GM18511 (cell line): ENCODE measurements around the gene MUC22.

Source experiments
- ATAC-seq: cut with Tn5 transposase; IDR thresholded peaks from one replicate; pipeline ENCODE4 v1.9.1; 2021; ENCODE audit warnings: mild to moderate bottlenecking, moderate library complexity; ENCODE audit not compliant: unreplicated experiment

MUC22 gene

GRCh38 chr6:31075528-31075927 lies 65.3 kb downstream of the MUC22 start:
- no peak for ATAC-seq

DNA sequence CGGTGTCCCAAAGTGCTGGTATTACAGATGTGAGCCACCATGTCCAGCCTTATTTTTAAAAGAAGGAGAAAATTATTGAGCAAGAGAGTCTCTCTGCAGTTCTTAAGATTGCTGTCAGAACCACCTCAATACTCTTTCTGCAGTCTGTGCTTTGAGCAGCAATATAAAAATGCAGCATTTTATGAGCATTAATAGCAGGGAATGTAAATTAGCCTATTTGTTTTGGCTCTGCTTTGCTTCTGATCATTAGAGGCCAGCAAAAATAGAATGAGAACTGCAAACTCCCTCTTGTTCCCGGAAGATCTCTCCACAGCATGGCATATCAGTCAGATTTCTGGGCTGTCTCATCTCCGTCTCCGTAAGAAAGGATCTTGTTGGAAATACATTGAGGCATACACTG lies 66.3 kb downstream of the MUC22 start:
- ATAC-seq, result no peak

- ATAC-seq, result no peak
These were observed 69.5 kb downstream of the MUC22 start for GRCh38 chr6:31079656-31080261.

DNA sequence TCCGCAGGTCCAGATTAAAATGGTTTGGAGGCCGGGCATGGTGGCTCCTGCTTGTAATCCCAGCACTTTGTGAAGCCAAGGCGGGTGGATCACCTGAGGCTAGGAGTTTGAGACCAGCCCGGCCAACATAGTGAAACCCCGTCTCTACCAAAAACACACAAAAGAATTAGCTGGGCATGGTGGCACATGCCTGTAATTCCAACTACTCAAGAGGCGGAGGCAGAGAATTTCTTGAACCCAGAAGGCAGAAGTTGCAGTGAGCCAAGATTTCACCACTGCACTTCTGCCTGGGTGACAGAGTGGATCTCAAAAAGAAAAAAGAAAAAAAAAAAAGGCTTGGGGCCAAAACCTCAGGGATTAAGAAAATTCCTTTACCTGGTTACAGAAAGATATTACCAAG lies 71.6 kb downstream of the MUC22 start:
- no peak for ATAC-seq

DNA sequence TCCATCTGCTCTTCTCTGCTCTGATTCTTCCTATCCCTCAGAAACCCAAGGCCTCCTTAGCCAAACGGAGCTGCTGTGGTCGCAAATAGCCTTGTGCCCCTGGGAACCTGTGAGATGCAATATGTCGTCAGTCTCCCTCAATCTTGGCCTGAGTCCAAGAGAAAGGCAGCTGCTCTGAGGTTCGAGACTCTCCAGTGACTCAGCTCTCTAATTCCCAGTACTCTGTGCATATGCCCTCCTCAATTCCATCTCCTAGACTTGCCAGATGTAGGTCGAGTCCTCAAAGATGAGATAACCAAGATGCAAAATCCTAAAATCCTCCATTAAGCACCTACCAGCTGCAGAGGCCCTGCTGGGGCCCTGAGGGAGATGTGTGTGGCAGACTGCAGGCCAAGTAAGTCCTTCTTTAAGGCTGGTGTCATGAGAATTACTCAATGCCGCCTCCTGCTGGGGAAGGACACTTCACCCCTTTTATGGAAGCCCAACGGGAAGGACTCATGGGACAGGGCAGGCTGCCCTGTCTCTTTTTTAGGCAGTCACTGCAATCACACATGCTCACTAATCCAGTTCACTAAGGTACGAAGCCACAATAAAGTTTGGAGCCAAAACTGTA lies 73.6 kb downstream of the MUC22 start:
- no peak for ATAC-seq
